ENCODE results near the gene ADAR. TPM values are rescaled to one million over a fixed set of nuclear protein-coding genes. Genes with fewer than 3 reads are reported as not detected.

ADAR gene
- total RNA-seq, 1 donor from 2014 or later: 65.3 TPM

DNA sequence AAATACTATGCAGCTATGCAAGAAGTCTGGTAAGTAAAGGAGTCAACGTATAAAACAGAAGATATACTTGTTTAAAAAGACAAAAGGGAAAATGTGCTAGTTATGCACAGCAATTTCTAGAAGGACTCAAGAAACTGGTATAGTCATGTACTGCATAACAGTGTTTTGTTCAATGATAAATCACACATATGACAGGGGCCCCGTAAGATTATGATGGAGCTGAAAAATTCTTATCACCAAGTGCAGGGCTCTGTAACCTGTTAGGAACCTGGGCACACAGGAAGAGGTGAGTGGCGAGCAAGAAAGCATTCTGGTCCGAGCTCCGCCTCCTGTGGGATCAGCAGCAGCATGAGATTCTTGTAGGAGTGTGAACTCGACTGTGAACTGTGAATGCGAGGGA lies 13.2 kb downstream of the ADAR start:
- H3K4me1 ChIP-seq: peaks cover under 1 to 9% of the 10 kb centered on the region in 2 donors
- no peak overlapping the region for H3K27ac ChIP-seq
- no peaks in the 10 kb centered on the region for H3K27me3 ChIP-seq
- intact Hi-C loops (cut with DNase I): no loop called here
- no peaks in the 10 kb centered on the region for H3K9me3 ChIP-seq
- H3K36me3 ChIP-seq: peaks cover 74 to 87% of the 10 kb centered on the region in 2 donors
- DNase-seq (ENCODE audit: low spot score in 2 of 2): no peak
- TF ChIP-seq, protein P1, sequence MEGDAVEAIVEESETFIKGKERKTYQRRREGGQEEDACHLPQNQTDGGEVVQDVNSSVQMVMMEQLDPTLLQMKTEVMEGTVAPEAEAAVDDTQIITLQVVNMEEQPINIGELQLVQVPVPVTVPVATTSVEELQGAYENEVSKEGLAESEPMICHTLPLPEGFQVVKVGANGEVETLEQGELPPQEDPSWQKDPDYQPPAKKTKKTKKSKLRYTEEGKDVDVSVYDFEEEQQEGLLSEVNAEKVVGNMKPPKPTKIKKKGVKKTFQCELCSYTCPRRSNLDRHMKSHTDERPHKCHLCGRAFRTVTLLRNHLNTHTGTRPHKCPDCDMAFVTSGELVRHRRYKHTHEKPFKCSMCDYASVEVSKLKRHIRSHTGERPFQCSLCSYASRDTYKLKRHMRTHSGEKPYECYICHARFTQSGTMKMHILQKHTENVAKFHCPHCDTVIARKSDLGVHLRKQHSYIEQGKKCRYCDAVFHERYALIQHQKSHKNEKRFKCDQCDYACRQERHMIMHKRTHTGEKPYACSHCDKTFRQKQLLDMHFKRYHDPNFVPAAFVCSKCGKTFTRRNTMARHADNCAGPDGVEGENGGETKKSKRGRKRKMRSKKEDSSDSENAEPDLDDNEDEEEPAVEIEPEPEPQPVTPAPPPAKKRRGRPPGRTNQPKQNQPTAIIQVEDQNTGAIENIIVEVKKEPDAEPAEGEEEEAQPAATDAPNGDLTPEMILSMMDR (IDR thresholded peaks at IDR 0.05): no peak
- H3K4me3 ChIP-seq: no peak overlapping the region

DNA sequence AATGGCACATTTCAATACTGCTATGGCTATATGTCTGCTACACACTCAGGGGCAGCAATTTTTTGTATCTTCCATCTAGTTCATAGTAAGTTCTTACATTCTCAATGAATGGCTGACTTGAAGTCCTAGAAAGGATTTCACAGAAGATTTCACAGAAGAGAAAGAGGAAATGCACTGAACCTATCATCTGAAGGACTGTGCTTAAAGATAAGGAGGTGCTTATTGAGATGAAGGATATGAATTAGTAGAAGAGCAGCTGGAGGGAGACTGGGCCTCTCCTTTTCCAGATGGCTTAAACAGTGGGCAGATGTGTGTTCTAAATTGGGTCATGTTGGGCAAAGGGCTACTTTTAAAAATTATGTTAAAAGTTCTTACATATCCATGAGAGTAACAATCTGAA lies 14.6 kb downstream of the ADAR start:
- Histone ChIP-seq H3K27me3 (no peaks in the 10 kb centered on the region), H3K9me3 (no peaks in the 10 kb centered on the region), H3K27ac (no peak overlapping the region), H3K4me1 (no peaks in the 10 kb centered on the region), H3K36me3 (peaks cover 89 to 99% of the 10 kb centered on the region in 2 donors), H3K4me3 (no peak overlapping the region)
- TF ChIP-seq, protein P1 (IDR thresholded peaks at IDR 0.05): no peak
- intact Hi-C loops (cut with DNase I): no loop called here
- no peak for DNase-seq (ENCODE audit: low spot score in 2 of 2)

DNA sequence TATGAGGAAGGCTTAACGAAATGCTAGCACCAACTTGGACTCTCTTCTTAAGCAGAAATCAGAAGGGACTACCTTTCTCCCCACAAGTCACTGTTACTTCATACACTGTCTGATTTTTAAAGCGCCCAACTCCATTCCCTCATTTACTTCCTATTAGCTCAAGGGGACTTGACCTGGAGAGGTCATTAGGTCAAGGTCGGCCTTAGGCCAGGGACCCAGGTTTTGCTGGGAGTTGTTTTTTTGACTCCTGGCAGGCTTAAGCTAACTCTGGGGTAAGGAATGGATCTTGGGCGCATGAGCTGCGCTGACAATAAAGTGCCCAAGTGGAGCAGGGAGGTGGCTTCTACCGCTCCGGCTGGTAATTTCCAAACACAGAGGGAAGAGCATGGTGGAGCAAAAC lies 16.8 kb downstream of the ADAR start:
- H3K27ac ChIP-seq: no peak overlapping the region
- intact Hi-C loops (cut with DNase I): no loop called here
- no peak overlapping the region for H3K4me3 ChIP-seq
- DNase-seq (ENCODE audit: low spot score in 2 of 2): no peak
- H3K36me3 ChIP-seq: peaks cover 89 to 99% of the 10 kb centered on the region in 2 donors
- H3K27me3 ChIP-seq: no peaks in the 10 kb centered on the region
- TF ChIP-seq, protein P1 (IDR thresholded peaks at IDR 0.05): no peak
- no peaks in the 10 kb centered on the region for H3K9me3 ChIP-seq
- H3K4me1 ChIP-seq: no peaks in the 10 kb centered on the region

DNA sequence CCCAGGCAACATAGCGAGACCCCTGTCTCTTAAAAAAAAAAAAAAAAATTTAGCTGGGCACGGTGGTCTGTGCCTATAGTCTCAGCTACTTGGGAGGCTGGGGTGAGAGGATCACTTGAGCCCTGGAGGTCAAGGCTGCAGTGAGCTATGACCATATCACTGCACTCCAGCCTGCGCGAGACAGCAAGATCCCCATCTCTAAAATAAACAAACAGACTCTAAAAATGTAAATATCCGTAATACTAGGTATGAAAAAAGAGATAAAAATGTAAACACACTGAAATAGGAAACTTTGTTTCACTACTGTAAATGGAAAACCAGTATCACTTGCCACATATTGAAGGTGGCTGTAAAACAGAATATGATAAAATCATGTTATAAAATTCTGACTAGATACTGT lies 17.2 kb downstream of the ADAR start:
- no peak for DNase-seq (ENCODE audit: low spot score in 2 of 2)
- peaks cover 90 to 99% of the 10 kb centered on the region in 2 donors for H3K36me3 ChIP-seq
- H3K27ac ChIP-seq: no peak overlapping the region
- H3K27me3 ChIP-seq: no peaks in the 10 kb centered on the region
- intact Hi-C loops (cut with DNase I): no loop called here
- TF ChIP-seq, protein P1 (IDR thresholded peaks at IDR 0.05): no peak
- H3K4me3 ChIP-seq: no peak overlapping the region
- no peaks in the 10 kb centered on the region for H3K9me3 ChIP-seq
- H3K4me1 ChIP-seq: no peaks in the 10 kb centered on the region

DNA sequence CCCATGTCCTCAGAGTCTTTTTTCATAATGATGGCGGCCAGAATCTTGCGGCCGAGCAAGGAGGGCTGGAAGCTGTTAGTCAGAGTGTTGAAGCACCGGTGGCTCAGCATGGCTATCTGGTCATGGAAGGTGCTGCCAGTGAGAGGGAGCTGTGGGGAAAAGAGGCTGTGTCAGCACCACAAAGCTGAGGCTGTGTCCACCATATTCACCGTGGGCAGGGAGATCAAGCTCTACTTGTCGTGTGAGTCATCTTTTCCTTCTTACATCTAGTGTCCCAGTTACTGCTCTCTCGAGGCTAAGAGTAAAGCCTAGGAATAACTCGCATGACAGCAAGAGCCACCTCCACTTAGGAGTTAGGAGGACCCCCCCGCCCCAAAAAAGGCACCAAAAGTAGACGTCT lies 18.2 kb downstream of the ADAR start:
- Histone ChIP-seq H3K36me3 (peaks cover 92 to 99% of the 10 kb centered on the region in 2 donors), H3K4me1 (no peaks in the 10 kb centered on the region), H3K27ac (no peak overlapping the region), H3K9me3 (no peaks in the 10 kb centered on the region), H3K27me3 (no peaks in the 10 kb centered on the region), H3K4me3 (no peak overlapping the region)
- intact Hi-C loops (cut with DNase I): no loop called here
- TF ChIP-seq, protein P1 (IDR thresholded peaks at IDR 0.05): no peak
- DNase-seq (ENCODE audit: low spot score in 2 of 2): no peak

DNA sequence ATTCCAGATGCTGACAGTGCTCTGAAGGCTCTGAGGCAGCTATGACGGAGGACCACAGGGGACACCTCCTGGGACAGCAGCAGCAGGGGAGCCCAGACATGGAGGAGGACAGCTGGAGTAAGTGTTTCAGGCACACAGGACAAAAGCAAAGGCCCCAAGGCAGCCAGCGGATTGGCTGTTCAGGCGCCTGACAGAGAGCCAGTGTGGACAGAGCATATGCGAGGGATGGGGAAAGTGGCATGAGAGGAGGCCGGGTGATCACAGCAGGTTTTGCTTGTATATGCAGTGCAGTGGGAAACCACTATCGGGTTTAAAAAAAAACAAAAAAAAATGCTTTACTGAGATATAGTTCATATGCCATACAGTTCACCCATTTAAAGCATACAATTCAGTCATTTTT lies 21.3 kb downstream of the ADAR start:
- Histone ChIP-seq H3K27ac (no peak overlapping the region), H3K27me3 (no peaks in the 10 kb centered on the region), H3K4me1 (no peaks in the 10 kb centered on the region), H3K36me3 (peaks cover 98 to 99% of the 10 kb centered on the region in 2 donors), H3K9me3 (no peaks in the 10 kb centered on the region), H3K4me3 (no peak overlapping the region)
- TF ChIP-seq, protein P1 (IDR thresholded peaks at IDR 0.05): no peak
- no peak for DNase-seq (ENCODE audit: low spot score in 2 of 2)
- intact Hi-C loops (cut with DNase I): no loop called here
